Type B pancreatic cell (in vitro differentiated cells): Measurements from ENCODE around the gene TH. TPM values are rescaled to one million over a fixed set of nuclear protein-coding genes. Genes with fewer than 3 reads are reported as not detected.

Experiments used
- DNase-seq: peaks from one replicate; pipeline ENCODE4 v3.0.0; 2021; ENCODE audit warnings: mixed read lengths; ENCODE audit not compliant: unreplicated experiment; ENCODE audit errors: extremely low spot score
- H3K27ac Mint-ChIP-seq: 2 replicates; pipeline ENCODE4 v1.8.0; 2021; ENCODE audit warnings: mild to moderate bottlenecking, mixed read lengths
- H3K27me3 Mint-ChIP-seq: 2 replicates; pipeline ENCODE4 v1.8.0; 2021; ENCODE audit warnings: mixed read lengths
- H3K36me3 Mint-ChIP-seq: 2 replicates; pipeline ENCODE4 v1.8.0; 2021; ENCODE audit warnings: mixed read lengths
- H3K4me1 Mint-ChIP-seq: one replicate; pipeline ENCODE4 v1.8.0; 2021; ENCODE audit warnings: mixed read lengths; ENCODE audit not compliant: unreplicated experiment
- H3K4me3 Mint-ChIP-seq: 2 replicates; pipeline ENCODE4 v1.8.0; 2021; ENCODE audit warnings: mild to moderate bottlenecking, mixed read lengths
- H3K9me3 Mint-ChIP-seq: 2 replicates; pipeline ENCODE4 v1.8.0; 2021; ENCODE audit warnings: mixed read lengths
- total RNA-seq: library from RNA; stranded (reverse); gene quantifications from 2 replicates; pipeline ENCODE4 v1.2.1, GENCODE V29; 2021; ENCODE audit warnings: low replicate concordance
- TF ChIP-seq, protein P1 (sequence below): fragments of 200-600 bp; sonication (generic); conservative IDR thresholded peaks from 2 replicates; pipeline ENCODE4 v1.5.0; 2021; ENCODE audit warnings: antibody characterized with exemption, mild to moderate bottlenecking

Gene TH
- total RNA-seq, 1 donor from 2014 or later = 2.2 TPM

- no peak overlapping the region for H3K4me3 Mint-ChIP-seq
- DNase-seq = no peak
- TF ChIP-seq, protein P1, sequence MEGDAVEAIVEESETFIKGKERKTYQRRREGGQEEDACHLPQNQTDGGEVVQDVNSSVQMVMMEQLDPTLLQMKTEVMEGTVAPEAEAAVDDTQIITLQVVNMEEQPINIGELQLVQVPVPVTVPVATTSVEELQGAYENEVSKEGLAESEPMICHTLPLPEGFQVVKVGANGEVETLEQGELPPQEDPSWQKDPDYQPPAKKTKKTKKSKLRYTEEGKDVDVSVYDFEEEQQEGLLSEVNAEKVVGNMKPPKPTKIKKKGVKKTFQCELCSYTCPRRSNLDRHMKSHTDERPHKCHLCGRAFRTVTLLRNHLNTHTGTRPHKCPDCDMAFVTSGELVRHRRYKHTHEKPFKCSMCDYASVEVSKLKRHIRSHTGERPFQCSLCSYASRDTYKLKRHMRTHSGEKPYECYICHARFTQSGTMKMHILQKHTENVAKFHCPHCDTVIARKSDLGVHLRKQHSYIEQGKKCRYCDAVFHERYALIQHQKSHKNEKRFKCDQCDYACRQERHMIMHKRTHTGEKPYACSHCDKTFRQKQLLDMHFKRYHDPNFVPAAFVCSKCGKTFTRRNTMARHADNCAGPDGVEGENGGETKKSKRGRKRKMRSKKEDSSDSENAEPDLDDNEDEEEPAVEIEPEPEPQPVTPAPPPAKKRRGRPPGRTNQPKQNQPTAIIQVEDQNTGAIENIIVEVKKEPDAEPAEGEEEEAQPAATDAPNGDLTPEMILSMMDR = no peak
- H3K27me3 Mint-ChIP-seq = peaks cover 54% of the 10 kb centered on the region
- no peaks in the 10 kb centered on the region for H3K36me3 Mint-ChIP-seq
- H3K27ac Mint-ChIP-seq = no peak overlapping the region
- H3K9me3 Mint-ChIP-seq = no peaks in the 10 kb centered on the region
- peaks cover 22% of the 10 kb centered on the region for H3K4me1 Mint-ChIP-seq
Observed at GRCh38 chr11:2149460-2149859, 22.2 kb downstream of the TH start.

DNA sequence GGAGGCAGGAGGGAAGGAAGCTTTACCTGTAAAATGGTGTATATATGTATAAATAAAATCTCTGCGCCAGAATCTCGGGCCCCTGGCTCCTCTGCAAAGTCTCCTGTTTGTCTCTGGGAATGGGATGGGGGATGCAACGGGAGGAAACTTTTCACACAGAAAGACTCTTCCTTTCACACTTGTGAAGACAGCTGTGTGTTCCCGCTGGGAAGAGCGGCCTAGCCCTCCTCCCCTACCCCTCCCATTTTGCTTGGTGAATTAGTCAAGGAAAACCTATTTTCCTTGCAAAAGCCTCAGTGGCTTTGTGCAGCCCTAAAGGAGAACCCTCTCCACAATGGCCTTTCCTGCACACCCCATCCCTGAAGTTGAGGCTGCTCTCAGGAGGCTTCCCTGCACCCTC, 23.0 kb downstream of the TH start:
- no peak overlapping the region for H3K4me3 Mint-ChIP-seq
- peaks cover 22% of the 10 kb centered on the region for H3K4me1 Mint-ChIP-seq
- TF ChIP-seq, protein P1 = no peak
- no peaks in the 10 kb centered on the region for H3K9me3 Mint-ChIP-seq
- H3K27ac Mint-ChIP-seq = no peak overlapping the region
- no peak for DNase-seq
- no peaks in the 10 kb centered on the region for H3K36me3 Mint-ChIP-seq
- peaks cover 58% of the 10 kb centered on the region for H3K27me3 Mint-ChIP-seq

DNA sequence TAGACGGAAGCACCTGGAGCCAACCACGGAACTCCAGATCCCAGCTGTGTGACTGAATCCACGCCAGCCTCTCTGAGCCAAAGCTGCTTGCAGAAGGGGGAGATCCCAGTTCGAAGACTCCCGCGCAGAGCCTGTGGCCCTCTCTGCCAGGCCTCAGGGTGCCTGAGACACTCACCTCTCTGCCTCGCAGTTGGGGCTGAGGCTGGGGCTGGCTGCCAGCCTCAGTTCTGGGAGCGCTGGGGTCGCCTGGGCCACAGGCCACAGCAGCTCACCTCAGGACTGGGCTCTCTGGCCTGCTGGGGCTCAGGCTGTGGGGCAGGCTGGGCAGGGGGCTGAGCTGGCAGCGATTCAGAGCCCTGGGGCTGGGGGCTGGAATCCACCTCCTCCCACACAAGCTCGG, 24.2 kb downstream of the TH start:
- peaks cover 7% of the 10 kb centered on the region for H3K36me3 Mint-ChIP-seq
- peaks cover 70% of the 10 kb centered on the region for H3K27me3 Mint-ChIP-seq
- H3K27ac Mint-ChIP-seq = no peak overlapping the region
- no peak overlapping the region for H3K4me3 Mint-ChIP-seq
- H3K4me1 Mint-ChIP-seq = peaks cover 29% of the 10 kb centered on the region
- DNase-seq = no peak
- TF ChIP-seq, protein P1 = no peak
- no peaks in the 10 kb centered on the region for H3K9me3 Mint-ChIP-seq

DNA sequence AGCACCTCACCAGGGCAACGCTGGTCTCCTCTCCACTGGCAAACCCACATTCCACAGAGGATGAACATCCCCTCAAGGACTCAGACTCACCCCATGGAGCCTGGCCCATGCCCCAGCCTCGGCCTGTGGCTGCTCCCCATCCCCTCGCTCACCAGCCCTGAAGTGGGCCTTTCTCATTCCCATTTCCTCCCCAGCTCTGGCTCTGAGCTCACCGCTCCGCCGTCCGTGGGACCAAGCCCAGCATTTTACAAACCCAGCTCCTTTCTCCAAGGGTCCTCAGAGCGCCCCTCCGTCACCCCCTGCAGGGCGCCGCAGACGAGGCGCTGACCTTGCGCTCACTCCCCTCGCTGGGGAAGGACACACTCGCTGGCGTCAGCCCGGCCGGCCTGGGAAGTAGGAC, 25.6 kb downstream of the TH start:
- Mint-ChIP-seq H3K27me3 (peaks cover 81% of the 10 kb centered on the region), H3K36me3 (peaks cover 10% of the 10 kb centered on the region), H3K4me3 (peak overlapping the region; percentile 76), H3K9me3 (no peaks in the 10 kb centered on the region), H3K27ac (peak overlapping the region; percentile 34), H3K4me1 (peaks cover 29% of the 10 kb centered on the region)
- TF ChIP-seq, protein P1 = no peak
- DNase-seq = no peak

GRCh38 chr11:2144544-2145248, 26.9 kb downstream of the TH start:
- Mint-ChIP-seq H3K9me3 (no peaks in the 10 kb centered on the region), H3K27me3 (peaks cover 76% of the 10 kb centered on the region), H3K4me1 (peaks cover 15% of the 10 kb centered on the region), H3K27ac (peak overlapping the region; percentile 26), H3K4me3 (peak overlapping the region; percentile 74), H3K36me3 (peaks cover 10% of the 10 kb centered on the region)
- TF ChIP-seq, protein P1 = no peak
- no peak for DNase-seq
